H1 (cell line): ENCODE results near the gene RASL11B. TPM values are rescaled to one million over a fixed set of nuclear protein-coding genes. Genes with fewer than 3 reads are reported as not detected.

Source experiments
- ASH2L ChIP-seq: fragments of 200-600, 300-600 bp; sonication (generic); IDR thresholded peaks from one replicate; pipeline ENCODE4 v1.7.1; 2017; ENCODE audit warnings: low read length
- BRCA1 ChIP-seq: IDR thresholded peaks from 2 replicates; pipeline ENCODE4 v1.6.1; 2012; ENCODE audit warnings: low read depth, low read length, improper control_type of control experiment
- EP300 ChIP-seq, 2 experiments: IDR thresholded peaks; 1 replicate in 1 of 2; 2 replicates in 1 of 2; pipeline ENCODE4 v1.6.1; 2011 to 2012; ENCODE audit warnings: low read depth in 2 of 2, low read length in 2 of 2, mild to moderate bottlenecking in 2 of 2, borderline replicate concordance in 1 of 2, inconsistent platforms in 1 of 2, moderate library complexity in 1 of 2
- FOSL1 ChIP-seq: IDR thresholded peaks from 2 replicates; pipeline ENCODE4 v1.6.1; 2011; ENCODE audit warnings: mild to moderate bottlenecking, low read depth, low read length, moderate library complexity; ENCODE audit not compliant: insufficient read depth
- GABPA ChIP-seq: IDR thresholded peaks from 2 replicates; pipeline ENCODE4 v1.6.1; 2011; ENCODE audit warnings: mild to moderate bottlenecking, low read length, moderate library complexity, borderline replicate concordance; ENCODE audit not compliant: insufficient read depth
- JUND ChIP-seq: IDR thresholded peaks from 2 replicates; pipeline ENCODE4 v1.6.1; 2011; ENCODE audit warnings: mild to moderate bottlenecking, improper control_type of control experiment, low read length
- KDM1A ChIP-seq: fragments of 200-600, 300-600 bp; sonication (generic); IDR thresholded peaks from 2 replicates; pipeline ENCODE4 v1.7.1; 2016; ENCODE audit warnings: mild to moderate bottlenecking, low read length, borderline replicate concordance
- KDM5A ChIP-seq: fragments of 200-600 bp; IDR thresholded peaks from 2 replicates; pipeline ENCODE4 v1.7.1; 2012; ENCODE audit warnings: mild to moderate bottlenecking, low read length, inconsistent platforms, mixed read lengths
- MAFK ChIP-seq: IDR thresholded peaks from 2 replicates; pipeline ENCODE4 v1.6.1; 2012; ENCODE audit warnings: low read depth, mild to moderate bottlenecking, improper control_type of control experiment, low read length
- RAD21 ChIP-seq, 2 experiments: IDR thresholded peaks in 1 of 2; conservative IDR thresholded peaks in 1 of 2; 2 replicates each; pipeline ENCODE4 v1.6.1; 2011; ENCODE audit warnings: low read depth in 2 of 2, low read length in 2 of 2, improper control_type of control experiment in 1 of 2, inconsistent platforms in 1 of 2, mild to moderate bottlenecking in 1 of 2, moderate library complexity in 1 of 2
- RXRA ChIP-seq: IDR thresholded peaks from 2 replicates; pipeline ENCODE4 v1.6.1; 2011; ENCODE audit warnings: low read depth, mild to moderate bottlenecking, low read length, moderate library complexity; ENCODE audit not compliant: insufficient read depth
- SAP30 ChIP-seq: fragments of 300-600 bp; sonication (generic); IDR thresholded peaks from 2 replicates; pipeline ENCODE4 v1.7.1; 2012; ENCODE audit warnings: low read length, moderate library complexity, mild to moderate bottlenecking, inconsistent platforms; ENCODE audit not compliant: insufficient read depth, insufficient replicate concordance
- SIN3A ChIP-seq, 2 experiments: IDR thresholded peaks in 1 of 2; conservative IDR thresholded peaks in 1 of 2; 2 replicates each; pipeline ENCODE4 v1.6.1; 2011 to 2012; ENCODE audit warnings: low read length in 2 of 2, improper control_type of control experiment in 1 of 2, low read depth in 1 of 2, mild to moderate bottlenecking in 1 of 2
- TAF1 ChIP-seq: IDR thresholded peaks from 2 replicates; pipeline ENCODE4 v1.6.1; 2011; ENCODE audit warnings: mild to moderate bottlenecking, low read depth, low read length
- TAF7 ChIP-seq: optimal IDR thresholded peaks from 2 replicates; pipeline ENCODE3; 2011; ENCODE audit warnings: low read depth, mild to moderate bottlenecking, inconsistent platforms, low read length, moderate library complexity, borderline replicate concordance
- TCF12 ChIP-seq: IDR thresholded peaks from 2 replicates; pipeline ENCODE4 v1.6.1; 2011; ENCODE audit warnings: low read depth, mild to moderate bottlenecking, low read length
- TEAD4 ChIP-seq: IDR thresholded peaks from 2 replicates; pipeline ENCODE4 v1.6.1; 2012; ENCODE audit warnings: low read depth, low read length, inconsistent platforms, mixed read lengths
- polyA plus RNA-seq, 7 experiments: library from polyadenylated mRNA; depleted of rRNA in 3 of 7; stranded (reverse) in 5 of 7; unstranded in 2 of 7; fragments of >200 nt in 5 of 7; fragments of 200-250 nt in 2 of 7; gene quantifications; 1 replicate in 5 of 7; 2 replicates in 1 of 7; 4 replicates in 1 of 7; pipeline versions ENCODE4 v1.2.1 to v1.2.3, GENCODE V29; 2011 to 2013; ENCODE audit warnings: missing spikeins in 2 of 7, mixed read lengths in 2 of 7
- total RNA-seq: library from RNA; stranded (reverse); fragmentation: NEBNext Ultra II Directional; extraction: Animal tissue kit (Norgen Biotek cat#: 25700); gene quantifications from 2 replicates; pipeline ENCODE4 v1.2.1, GENCODE V29; 2021

Gene RASL11B
- total and polyA plus RNA-seq, 2 of the 8 experiments (the other 6 are each of a cell fraction or from before 2014, with no cell fraction given), result 49.8 to 75.5 TPM

GRCh38 chr4:52883183-52883621 is 21.1 kb downstream of the RASL11B start (continued):
- TF ChIP-seq JUND (peak; percentile 32; the same call in 1 of the 2 replicates), KDM1A (no peak), TAF7 (no peak), KDM5A (no peak), GABPA (no peak), TEAD4 (peak; percentile 32; the same call in 1 of the 2 replicates), EP300 (IDR thresholded peaks at IDR 0.05; ENCODE audit: borderline replicate concordance in 1 of 2, low read depth in 2 of 2, low read length in 2 of 2) (no peak), RAD21 (IDR thresholded peaks at IDR 0.05 in 1 of 2, conservative IDR thresholded peaks at IDR 0.05 in 1 of 2; ENCODE audit: low read depth in 2 of 2, low read length in 2 of 2) (no peak), TCF12 (no peak), BRCA1 (no peak), FOSL1 (no peak), ASH2L (no peak), TAF1 (no peak), SIN3A (conservative IDR thresholded peaks at IDR 0.05 in 1 of 2, IDR thresholded peaks at IDR 0.05 in 1 of 2; ENCODE audit: low read depth in 1 of 2, low read length in 2 of 2) (peak in 1 of 2 experiments; percentile 84; a peak in 1 of 4 replicates), RXRA (no peak), SAP30 (no peak), MAFK (no peak)
